Measurements from ENCODE around the gene TMEM129.
"Not testable (repeated sequence)": the region's sequence is repeated elsewhere in the genome, so short reads cannot be mapped to it uniquely, and the experiment has no call there.

Gene TMEM129

DNA sequence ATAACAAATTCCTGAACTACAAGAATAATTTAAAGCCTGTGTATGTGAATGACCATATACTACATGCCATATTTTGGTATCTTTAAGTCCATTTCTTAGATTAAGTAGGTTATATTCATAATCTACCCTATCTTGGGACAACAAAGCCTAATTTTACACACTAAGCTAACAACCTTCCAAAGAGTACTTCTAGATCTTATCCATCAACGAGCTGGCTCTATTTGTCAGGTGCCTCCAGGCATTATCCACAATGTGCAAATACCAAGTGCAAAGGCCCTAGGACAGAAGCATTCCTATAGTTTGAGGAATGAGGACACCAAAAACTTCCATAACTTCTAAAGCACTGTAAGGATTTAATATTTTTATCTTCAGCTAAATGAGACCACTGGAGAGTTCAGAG lies 12.5 kb downstream of the TMEM129 start:
- H3K27ac Mint-ChIP-seq = peak overlapping the region in 1 of 2 donors; percentile 71
- H3K27me3 Mint-ChIP-seq = no peaks in the 10 kb centered on the region
- no peak for DNase-seq
- no peaks in the 10 kb centered on the region for H3K9me3 Mint-ChIP-seq
- H3K4me1 Mint-ChIP-seq = peaks cover 65% of the 10 kb centered on the region
- peak overlapping the region in 1 of 2 donors; percentile 26 for H3K4me3 Mint-ChIP-seq
- ATAC-seq = no peak

DNA sequence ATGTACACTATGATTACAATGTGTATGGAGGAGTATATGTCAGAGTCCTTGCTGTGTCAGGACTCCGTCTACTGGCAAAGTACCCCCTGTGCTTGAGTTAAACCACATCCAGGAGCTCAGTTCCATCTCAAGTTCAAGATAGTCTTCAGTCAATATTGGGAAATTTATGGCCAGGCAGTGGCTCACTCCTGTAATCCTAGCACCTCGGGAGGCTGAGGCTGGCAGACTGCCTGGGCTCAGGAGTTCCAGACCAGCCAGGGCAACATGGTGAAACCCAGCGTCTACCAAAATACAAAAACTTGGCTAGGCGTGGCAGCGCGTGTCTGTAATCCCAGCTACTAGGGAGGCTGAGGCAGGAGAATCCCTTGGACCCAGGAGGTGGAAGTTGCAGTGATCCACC lies 14.8 kb downstream of the TMEM129 start:
- H3K9me3 Mint-ChIP-seq = no peaks in the 10 kb centered on the region
- H3K27me3 Mint-ChIP-seq = no peaks in the 10 kb centered on the region
- no peak for ATAC-seq
- DNase-seq = no peak
- H3K4me1 Mint-ChIP-seq = peaks cover 65% of the 10 kb centered on the region
- no peak overlapping the region for H3K4me3 Mint-ChIP-seq
- H3K27ac Mint-ChIP-seq = no peak overlapping the region

DNA sequence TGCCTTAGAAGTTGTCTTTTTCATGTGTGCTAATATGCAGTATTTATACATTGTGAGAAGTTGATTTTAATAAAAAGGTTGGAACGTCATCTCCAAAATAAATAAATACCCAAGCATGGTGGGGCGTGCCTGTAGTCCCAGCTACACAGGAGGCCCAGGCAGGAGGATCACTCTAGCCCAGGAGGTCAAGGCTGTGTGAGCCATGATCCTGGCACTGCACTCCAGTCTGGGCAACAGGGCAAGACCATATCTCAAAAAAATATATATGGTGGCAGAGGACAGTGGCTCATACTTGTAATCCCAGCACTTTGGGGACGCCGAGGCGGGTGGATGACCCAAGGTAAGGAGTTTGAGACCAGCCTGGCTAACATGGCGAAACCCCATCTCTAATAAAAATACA lies 15.4 kb downstream of the TMEM129 start:
- Mint-ChIP-seq H3K27me3 (no peaks in the 10 kb centered on the region), H3K4me1 (peaks cover 59% of the 10 kb centered on the region), H3K27ac (peak overlapping the region in 1 of 2 donors; percentile 59), H3K9me3 (no peaks in the 10 kb centered on the region), H3K4me3 (no peak overlapping the region)
- DNase-seq = no peak
- no peak for ATAC-seq

DNA sequence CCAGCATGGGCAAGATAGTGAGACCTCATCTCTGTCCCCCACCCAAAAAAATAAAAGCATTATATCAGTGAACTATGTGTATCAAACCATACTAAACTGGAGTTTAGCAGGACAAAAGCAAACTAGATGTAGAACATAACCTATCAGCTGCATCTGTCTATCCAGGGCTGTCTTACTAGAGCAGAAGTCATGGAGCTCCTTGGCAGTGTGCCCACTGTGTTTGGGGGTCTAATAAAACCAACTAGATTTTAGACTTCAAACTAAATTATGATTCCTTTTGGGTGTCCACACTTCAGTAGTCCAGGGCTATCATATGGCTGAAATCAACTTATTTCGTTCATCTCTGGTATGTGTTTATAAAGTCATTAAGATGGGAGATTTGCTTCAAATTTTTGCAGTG lies 17.3 kb downstream of the TMEM129 start:
- no peaks in the 10 kb centered on the region for H3K9me3 Mint-ChIP-seq
- H3K27me3 Mint-ChIP-seq = no peaks in the 10 kb centered on the region
- peaks cover 40% of the 10 kb centered on the region for H3K4me1 Mint-ChIP-seq
- peak overlapping the region in 1 of 2 donors; percentile 14 for H3K27ac Mint-ChIP-seq
- ATAC-seq = no peak
- H3K4me3 Mint-ChIP-seq = no peak overlapping the region
- DNase-seq = no peak

DNA sequence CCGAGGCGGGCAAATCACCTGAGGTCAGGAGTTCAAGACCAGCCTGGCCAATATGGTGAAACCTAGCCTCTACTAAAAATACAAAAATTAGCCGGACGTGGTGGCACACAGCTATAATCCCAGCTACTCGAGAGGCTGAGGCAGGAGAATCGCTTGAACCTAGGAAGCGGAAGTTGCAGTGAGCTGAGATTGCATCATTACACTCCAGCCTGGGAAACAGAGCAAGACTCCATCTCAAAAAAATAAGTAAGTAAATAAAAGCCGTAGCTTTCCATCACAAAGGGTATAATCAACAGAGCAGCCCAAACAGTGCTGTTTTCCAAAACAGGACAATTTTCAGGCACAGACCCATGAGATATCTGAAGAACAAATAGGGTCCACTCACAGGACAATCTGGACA lies 19.5 kb downstream of the TMEM129 start:
- ATAC-seq, H3K4me3 Mint-ChIP-seq, H3K27ac Mint-ChIP-seq, H3K27me3 Mint-ChIP-seq, H3K9me3 Mint-ChIP-seq, DNase-seq: not testable (repeated sequence)
- H3K4me1 Mint-ChIP-seq = peaks cover 27% of the 10 kb centered on the region

DNA sequence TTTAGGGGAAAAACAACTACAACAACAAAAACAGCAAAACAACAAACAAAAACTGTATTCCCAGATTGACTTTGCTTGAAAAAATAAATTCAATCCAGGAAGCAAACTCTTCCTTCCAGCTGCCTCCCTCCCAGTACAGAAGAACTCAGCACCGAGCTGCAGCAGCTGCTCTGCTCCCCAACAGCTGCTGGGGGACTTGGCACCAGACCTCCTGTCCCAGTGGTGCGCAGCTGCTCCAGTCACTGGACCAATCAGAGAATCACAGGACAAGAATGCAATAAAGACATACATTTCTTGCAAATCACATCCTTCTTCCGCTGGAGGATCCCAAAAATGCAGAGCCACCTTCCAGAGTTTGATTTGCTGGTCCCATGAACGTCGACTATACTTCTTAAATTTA lies 25.2 kb downstream of the TMEM129 start:
- peak overlapping the region in 1 of 2 donors; percentile 76 for H3K27ac Mint-ChIP-seq
- DNase-seq (no peak), ATAC-seq (no peak)
- H3K4me1 Mint-ChIP-seq = peaks cover 5% of the 10 kb centered on the region
- no peaks in the 10 kb centered on the region for H3K9me3 Mint-ChIP-seq
- no peaks in the 10 kb centered on the region for H3K27me3 Mint-ChIP-seq
- H3K4me3 Mint-ChIP-seq = no peak overlapping the region

DNA sequence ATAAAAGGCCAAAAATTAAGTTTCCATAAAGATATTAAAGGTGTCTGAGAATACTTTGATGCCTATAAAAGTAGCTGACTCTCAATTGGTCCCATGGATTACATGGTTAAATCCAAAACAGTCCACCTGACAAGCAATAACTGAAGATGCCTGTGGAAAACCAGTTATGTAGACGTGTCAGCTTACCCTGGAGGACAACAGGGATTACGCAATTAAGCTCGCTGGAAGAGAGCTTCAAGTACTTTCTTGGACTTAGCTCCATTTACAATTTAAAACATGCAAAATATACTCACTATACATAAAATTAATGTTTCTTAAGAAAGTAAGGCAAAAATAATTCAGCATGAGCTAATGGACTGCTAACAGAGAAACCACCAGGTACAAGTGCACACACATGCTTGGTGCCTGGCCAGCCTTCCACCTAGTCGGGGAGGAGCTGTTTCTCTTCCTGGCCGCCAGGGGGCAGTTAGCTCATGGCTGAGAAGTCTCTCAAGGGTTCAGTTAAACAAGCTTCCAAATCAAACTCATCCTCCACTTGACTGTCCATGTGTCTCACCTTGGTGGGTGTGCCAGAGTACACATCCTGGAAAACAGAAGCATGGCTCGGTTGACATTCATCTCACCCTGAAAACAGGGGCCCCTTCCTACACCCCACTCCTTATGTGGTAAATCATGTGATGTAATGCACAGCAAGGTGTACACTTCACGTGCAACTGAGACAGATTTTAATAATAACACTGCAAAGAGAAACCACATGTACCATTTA lies 27.8 kb downstream of the TMEM129 start:
- Mint-ChIP-seq H3K4me3 (no peak overlapping the region), H3K4me1 (peaks cover 5% of the 10 kb centered on the region), H3K27ac (peak overlapping the region in 1 of 2 donors; percentile 83), H3K9me3 (no peaks in the 10 kb centered on the region), H3K27me3 (no peaks in the 10 kb centered on the region)
- ATAC-seq (peak; percentile 95), DNase-seq (peak; percentile 70 to 74)

DNA sequence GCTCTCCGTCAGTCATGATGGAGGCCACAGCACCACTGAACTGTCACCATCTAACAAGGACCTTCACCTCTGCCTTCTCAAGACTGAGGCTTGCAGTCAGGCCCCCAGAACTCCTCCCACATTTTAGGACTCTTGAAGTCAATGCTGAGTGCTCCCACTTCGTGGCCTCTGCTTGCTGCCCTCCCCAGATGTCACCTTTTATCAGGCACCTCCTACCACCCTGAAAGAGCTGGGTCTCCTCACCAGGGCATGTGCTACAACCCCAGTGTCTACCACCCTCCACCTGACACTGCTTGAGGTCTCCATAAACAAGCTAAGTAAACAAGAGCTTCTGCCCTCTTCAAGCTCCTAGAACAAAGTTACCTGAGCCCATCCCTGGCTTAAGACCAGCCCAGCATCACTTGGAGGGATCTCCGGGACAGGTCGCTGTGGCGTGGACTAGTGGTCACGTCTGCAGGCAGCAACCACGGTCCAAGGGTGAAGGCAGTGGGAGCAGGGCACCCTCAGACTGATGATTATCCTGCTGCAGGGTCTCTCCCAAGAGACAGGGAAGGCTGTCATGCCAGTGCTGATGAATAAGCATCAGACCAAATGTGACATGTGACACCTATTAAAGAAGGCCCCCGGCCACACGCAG lies 29.3 kb downstream of the TMEM129 start:
- Mint-ChIP-seq H3K27me3 (no peaks in the 10 kb centered on the region), H3K4me3 (no peak overlapping the region), H3K27ac (no peak overlapping the region), H3K4me1 (peaks cover 5% of the 10 kb centered on the region), H3K9me3 (no peaks in the 10 kb centered on the region)
- ATAC-seq (no peak), DNase-seq (no peak)

DNA sequence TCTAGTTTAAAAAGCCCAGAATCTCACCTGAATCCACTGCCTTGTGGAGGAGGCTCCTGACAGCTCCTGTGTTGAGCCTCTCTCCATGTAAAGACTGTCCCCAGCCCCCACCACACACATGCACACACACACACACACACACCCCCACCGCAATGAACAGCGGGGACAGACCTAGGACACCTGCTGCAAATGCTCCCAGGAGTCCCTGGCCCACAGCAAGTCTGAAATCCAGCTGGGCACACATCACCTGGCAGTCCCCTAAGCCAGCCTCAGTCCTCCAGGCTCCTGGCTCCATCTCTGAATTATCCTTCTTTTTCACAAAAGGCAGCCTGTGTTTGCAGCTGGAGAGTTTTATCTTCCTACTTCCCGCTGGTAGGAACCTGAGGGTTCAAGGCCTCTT lies 30.4 kb downstream of the TMEM129 start:
- H3K27ac Mint-ChIP-seq = peak overlapping the region in 1 of 2 donors; percentile 55
- peaks cover 5% of the 10 kb centered on the region for H3K4me1 Mint-ChIP-seq
- H3K9me3 Mint-ChIP-seq = no peaks in the 10 kb centered on the region
- DNase-seq (no peak), ATAC-seq (no peak)
- no peak overlapping the region for H3K4me3 Mint-ChIP-seq
- H3K27me3 Mint-ChIP-seq = no peaks in the 10 kb centered on the region

DNA sequence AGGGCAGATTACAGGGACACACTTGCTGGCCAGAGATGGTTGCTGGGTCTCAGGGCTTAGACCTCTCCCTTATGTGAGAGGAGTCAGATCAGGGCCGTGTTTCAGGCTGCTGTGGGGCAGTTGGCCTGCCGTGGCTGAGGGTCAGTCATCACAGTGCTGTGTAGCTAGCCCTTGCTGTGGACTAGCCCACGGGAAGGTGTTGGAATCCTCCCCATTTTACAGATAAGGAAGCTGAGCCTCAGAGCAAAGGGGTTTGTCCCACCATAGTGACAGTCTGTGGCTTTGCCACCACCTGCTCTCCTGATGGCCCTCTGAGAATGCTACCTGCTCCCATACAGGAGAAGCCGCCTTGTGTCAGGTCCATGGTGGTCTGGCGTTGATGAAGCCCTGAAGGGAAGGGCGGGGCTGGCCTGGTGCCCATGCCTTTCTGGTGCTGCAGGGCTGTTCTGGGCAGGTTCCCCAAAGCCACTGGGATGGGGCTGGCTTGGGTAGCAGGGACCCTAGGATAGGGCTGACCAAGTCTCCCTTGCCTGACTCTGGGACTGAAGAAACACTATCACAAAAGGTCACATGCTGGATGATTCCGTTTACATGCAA lies 34.6 kb downstream of the TMEM129 start:
- ATAC-seq (no peak), DNase-seq (no peak)
- peaks cover 12% of the 10 kb centered on the region for H3K4me1 Mint-ChIP-seq
- H3K27ac Mint-ChIP-seq = no peak overlapping the region
- H3K4me3 Mint-ChIP-seq = no peak overlapping the region
- H3K27me3 Mint-ChIP-seq = no peaks in the 10 kb centered on the region
- no peaks in the 10 kb centered on the region for H3K9me3 Mint-ChIP-seq

DNA sequence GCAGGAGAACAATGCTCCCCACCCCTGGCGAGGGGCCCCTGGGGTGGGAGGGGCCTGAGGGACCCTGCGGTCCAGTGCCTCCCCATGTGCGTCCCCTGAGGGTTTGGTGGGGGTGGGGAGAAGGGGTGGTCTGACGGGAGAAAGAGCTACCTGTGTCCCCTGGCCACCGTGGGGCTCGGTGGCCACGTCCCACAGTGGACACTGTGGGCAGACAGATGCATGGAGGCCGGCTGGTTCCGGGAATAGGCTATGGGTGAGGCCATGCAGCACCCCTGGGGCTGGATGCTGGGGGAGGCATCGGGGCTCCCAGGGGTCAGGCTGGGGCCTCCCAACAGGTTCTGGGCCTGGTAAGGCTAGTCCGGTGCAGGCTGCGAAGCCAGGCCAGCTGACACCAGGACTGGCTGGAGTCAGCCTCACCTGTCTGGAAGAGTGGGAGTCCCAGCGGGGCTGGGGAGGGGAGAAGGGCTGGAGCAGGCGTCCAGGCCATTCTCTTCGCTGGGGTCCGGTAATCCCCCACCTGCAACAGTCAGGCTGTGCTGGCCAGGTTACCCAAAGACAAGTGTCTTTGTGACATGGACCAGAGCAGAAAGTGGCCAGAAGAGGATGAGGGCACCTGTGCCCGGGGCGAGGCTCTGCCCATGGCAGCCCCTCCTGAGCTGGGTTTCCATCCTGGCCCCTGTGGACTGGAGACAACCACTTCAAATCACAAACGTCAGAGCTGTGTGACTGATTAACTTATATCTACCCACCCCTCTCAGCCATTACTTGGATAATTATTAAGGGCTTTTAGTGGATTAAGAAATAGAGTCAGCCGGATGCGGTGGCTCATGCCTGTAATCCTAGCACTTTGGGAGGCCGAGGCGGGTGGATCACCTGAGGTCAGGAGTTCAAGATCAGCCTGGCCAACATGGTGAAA lies 35.6 kb downstream of the TMEM129 start:
- ATAC-seq = no peak
- peak overlapping the region in 1 of 2 donors; percentile 63 for H3K4me3 Mint-ChIP-seq
- peaks cover 12% of the 10 kb centered on the region for H3K4me1 Mint-ChIP-seq
- no peak for DNase-seq
- H3K9me3 Mint-ChIP-seq = no peaks in the 10 kb centered on the region
- no peaks in the 10 kb centered on the region for H3K27me3 Mint-ChIP-seq
- no peak overlapping the region for H3K27ac Mint-ChIP-seq

DNA sequence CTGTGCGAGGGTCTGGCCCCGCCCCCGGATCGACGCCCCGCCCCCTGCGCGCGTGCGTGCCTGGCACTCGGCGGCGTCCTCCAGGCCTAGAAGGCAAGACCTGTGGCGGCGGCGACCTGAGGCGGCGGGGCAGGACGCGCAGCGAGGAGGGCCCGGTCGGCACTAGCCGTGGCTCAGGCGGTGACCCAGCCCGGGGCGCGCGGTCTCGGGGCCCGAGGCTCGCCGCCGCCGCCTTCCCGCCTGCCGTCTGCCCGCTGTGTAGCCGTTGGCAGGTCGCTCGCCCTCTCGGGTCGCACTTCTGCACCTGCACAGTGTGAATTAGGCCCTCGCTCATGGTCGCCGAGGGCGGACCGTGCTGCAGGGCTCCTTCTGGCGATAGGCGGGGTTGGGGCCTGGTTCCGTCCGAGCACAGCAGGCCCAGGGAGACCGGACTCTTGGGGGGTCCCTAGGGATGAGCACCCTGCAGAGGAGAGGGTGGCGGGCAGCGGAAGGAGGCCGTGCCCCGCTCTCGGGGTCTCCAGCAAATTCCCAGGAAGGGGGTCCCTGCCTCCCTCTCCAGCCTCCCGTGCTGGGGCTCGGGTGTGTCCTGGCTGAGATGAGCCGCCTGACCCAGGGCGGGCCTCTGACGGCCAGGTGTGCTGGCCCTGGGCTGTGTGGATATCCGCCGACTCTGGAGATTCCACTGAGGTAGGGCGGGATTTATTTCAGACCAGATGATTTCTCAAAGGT lies 36.5 kb downstream of the TMEM129 start:
- ATAC-seq (peak; percentile 52), DNase-seq (no peak)
- no peak overlapping the region for H3K27ac Mint-ChIP-seq
- peaks cover 12% of the 10 kb centered on the region for H3K4me1 Mint-ChIP-seq
- H3K9me3 Mint-ChIP-seq = no peaks in the 10 kb centered on the region
- peak overlapping the region; percentile 62 to 63 for H3K4me3 Mint-ChIP-seq
- no peaks in the 10 kb centered on the region for H3K27me3 Mint-ChIP-seq

DNA sequence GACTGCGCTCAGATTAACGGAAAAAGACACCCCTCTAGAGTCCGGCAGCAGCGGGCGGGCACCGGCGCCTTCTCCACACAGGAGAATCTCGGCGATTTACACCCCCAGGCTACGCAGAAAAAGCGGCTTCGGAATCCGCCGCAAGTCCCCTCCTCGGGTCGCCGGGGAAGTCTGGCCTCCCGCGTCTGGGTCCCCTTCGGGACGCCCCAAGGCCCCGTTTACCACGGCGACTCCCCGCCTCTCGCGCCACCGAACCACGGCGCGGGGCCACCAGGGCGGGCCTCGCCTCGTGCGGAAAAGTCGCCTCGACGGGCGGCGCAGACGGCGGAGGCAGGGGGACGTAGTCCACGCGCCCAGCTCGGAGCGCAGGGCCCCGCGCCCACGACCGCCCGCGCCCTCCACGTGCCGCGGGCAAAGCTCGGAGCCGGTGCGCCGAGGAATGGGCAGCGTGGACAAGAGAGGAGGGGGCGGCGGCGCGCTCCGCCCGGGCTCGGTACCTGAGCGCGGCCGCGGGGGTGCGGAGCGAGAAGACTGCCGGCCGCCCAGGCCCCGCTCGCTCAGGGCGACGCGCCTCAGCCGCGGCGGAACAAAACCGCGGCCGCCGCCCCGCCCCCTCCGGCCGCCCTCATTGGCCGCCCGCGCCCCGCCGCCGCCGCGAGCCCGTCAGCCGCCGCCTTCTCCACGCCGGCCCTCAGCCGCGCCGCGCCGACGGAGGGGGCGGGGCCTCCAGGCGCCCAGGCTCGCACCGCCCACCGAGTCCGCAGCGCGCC lies 37.2 kb downstream of the TMEM129 start, which contains the start of gene FAM53A:
Gene FAM53A, minus strand, starts transcription at position 578 of the 770 bp plus-strand sequence. CDS start 15,572 bp downstream, outside the sequence.
- DNase-seq (peak; percentile 94 to 96), ATAC-seq (peak; percentile 91)
- H3K27me3 Mint-ChIP-seq = no peaks in the 10 kb centered on the region
- no peaks in the 10 kb centered on the region for H3K9me3 Mint-ChIP-seq
- H3K27ac Mint-ChIP-seq = peak within 1 kb of the TSS; percentile 22 to 89
- H3K4me3 Mint-ChIP-seq = peak within 1 kb of the TSS; percentile 81 to 86
- H3K4me1 Mint-ChIP-seq = peaks cover 12% of the 10 kb centered on the region

DNA sequence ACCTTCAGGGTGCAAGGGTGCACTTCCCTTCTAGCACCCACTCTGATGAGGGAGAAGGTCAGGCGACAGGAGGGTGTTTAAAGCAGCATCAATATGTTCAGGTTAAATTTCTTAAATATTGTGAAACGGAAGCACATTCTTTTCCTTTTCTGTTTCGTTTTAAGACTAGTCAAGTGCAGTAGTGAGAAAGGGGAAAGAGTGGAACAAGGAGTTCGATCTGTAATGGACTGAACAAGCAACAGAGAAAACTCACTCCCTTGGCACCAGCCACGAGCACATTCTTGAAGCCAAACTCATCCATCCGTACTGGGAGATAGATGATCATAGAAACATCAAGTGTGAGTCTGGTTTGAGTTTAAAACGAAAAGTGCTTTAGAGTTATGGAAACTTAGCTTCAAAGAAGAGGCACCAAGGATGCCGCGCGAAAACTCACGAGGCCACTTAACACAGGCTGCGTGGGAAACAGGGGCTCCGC lies 37.8 kb downstream of the TMEM129 start:
- Mint-ChIP-seq H3K9me3 (no peaks in the 10 kb centered on the region), H3K27me3 (no peaks in the 10 kb centered on the region), H3K27ac (peak overlapping the region; percentile 22 to 89), H3K4me1 (peaks cover 12% of the 10 kb centered on the region), H3K4me3 (peak overlapping the region; percentile 81 to 86)
- DNase-seq = no peak
- ATAC-seq = no peak
